K562 (cell line): ENCODE data around the gene MRPL19. TPM values are rescaled to one million over a fixed set of nuclear protein-coding genes. Genes with fewer than 3 reads are reported as not detected.

Source experiments
- ARNT ChIP-seq, 2 experiments: fragments of 450-650 bp; IDR thresholded peaks; 2 replicates each; pipeline ENCODE4 v1.6.1; 2016; ENCODE audit warnings: mild to moderate bottlenecking in 1 of 2
- FUS ChIP-seq: fragments of 200-400 bp; formaldehyde crosslinking; optimal IDR thresholded peaks from 2 replicates; pipeline ENCODE3; 2017; ENCODE audit warnings: low read depth, low read length
- JUN ChIP-seq, 2 experiments: sonication (generic) in 1 of 2; formaldehyde crosslinking in 1 of 2; IDR thresholded peaks; 2 replicates each; pipeline versions ENCODE4 v1.6.1 to v1.8.0; 2012 to 2022; ENCODE audit warnings: borderline replicate concordance in 2 of 2, mild to moderate bottlenecking in 2 of 2, improper control_type of control experiment in 1 of 2, low read depth in 1 of 2, low read length in 1 of 2, missing genetic modification reagents in 1 of 2
- NRF1 ChIP-seq, 2 experiments: fragments of 450-650 bp; IDR thresholded peaks in 1 of 2; conservative IDR thresholded peaks in 1 of 2; 2 replicates each; pipeline ENCODE4 v1.6.1; 2014; ENCODE audit warnings: mild to moderate bottlenecking in 2 of 2
- POLR2H ChIP-seq: IDR thresholded peaks from 2 replicates; pipeline ENCODE4 v1.6.1; 2016; ENCODE audit warnings: missing genetic modification characterization, low read depth, mild to moderate bottlenecking, control low read depth, missing compliant biosample characterization, moderate library complexity
- RBFOX2 ChIP-seq: fragments of 200-400 bp; formaldehyde crosslinking; IDR thresholded peaks from 2 replicates; pipeline ENCODE4 v1.6.1; 2017; ENCODE audit warnings: low read depth, mild to moderate bottlenecking, low read length, moderate library complexity
- SIX5 ChIP-seq, 2 experiments: IDR thresholded peaks; 2 replicates each; pipeline ENCODE4 v1.6.1; 2011; ENCODE audit warnings: low read length in 2 of 2, borderline replicate concordance in 1 of 2, low read depth in 1 of 2, mild to moderate bottlenecking in 1 of 2, moderate library complexity in 1 of 2; ENCODE audit not compliant: insufficient read depth in 1 of 2
- SMAD4 ChIP-seq: fragments of 250-450 bp; sonication (Bioruptor Pico); conservative IDR thresholded peaks from 2 replicates; pipeline ENCODE4 v1.8.0; 2021; ENCODE audit warnings: inconsistent platforms, mild to moderate bottlenecking, moderate library complexity
- SREBF1 ChIP-seq: fragments of 150-350 bp; IDR thresholded peaks from 2 replicates; pipeline ENCODE4 v1.6.1; 2014; ENCODE audit warnings: antibody characterized with exemption, low read depth, low read length, borderline replicate concordance
- STAG1 ChIP-seq: sonication (generic); formaldehyde crosslinking; IDR thresholded peaks from 2 replicates; pipeline ENCODE4 v1.5.0; 2020; ENCODE audit warnings: missing genetic modification reagents, borderline replicate concordance
- TAF15 ChIP-seq: fragments of 200-400 bp; formaldehyde crosslinking; IDR thresholded peaks from 2 replicates; pipeline ENCODE4 v1.6.1; 2017; ENCODE audit warnings: mild to moderate bottlenecking, low read depth, low read length, moderate library complexity
- TOE1 ChIP-seq, 2 experiments: fragments of 450-650 bp in 1 of 2; sonication (generic) in 1 of 2; formaldehyde crosslinking in 1 of 2; IDR thresholded peaks; 2 replicates each; pipeline versions ENCODE4 v1.7.1 to v1.8.0; 2016 to 2022; ENCODE audit warnings: borderline replicate concordance in 2 of 2, mild to moderate bottlenecking in 2 of 2, antibody characterized with exemption in 1 of 2, inconsistent platforms in 1 of 2, low read depth in 1 of 2, missing genetic modification reagents in 1 of 2, moderate library complexity in 1 of 2
- YY1 ChIP-seq, 3 experiments: IDR thresholded peaks; 2 replicates each; pipeline ENCODE4 v1.6.1; 2011; ENCODE audit warnings: low read length in 2 of 3, mild to moderate bottlenecking in 2 of 3, moderate library complexity in 2 of 3, borderline replicate concordance in 1 of 3, control low read depth in 1 of 3, low read depth in 1 of 3; ENCODE audit not compliant: insufficient read depth in 3 of 3, insufficient replicate concordance in 2 of 3, control insufficient read depth in 1 of 3, insufficient read length in 1 of 3; ENCODE audit errors: extremely low read depth in 1 of 3
- ZBTB9 ChIP-seq: fragments of 450-650 bp; formaldehyde crosslinking; IDR thresholded peaks from 2 replicates; pipeline ENCODE4 v1.4.0; 2020; ENCODE audit warnings: mild to moderate bottlenecking, moderate library complexity
- ZNF311 ChIP-seq: fragments of 250-450 bp; sonication (Bioruptor Pico); IDR thresholded peaks from 2 replicates; pipeline ENCODE4 v1.4.0; 2020; ENCODE audit warnings: mild to moderate bottlenecking, moderate library complexity
- polyA plus RNA-seq, 8 experiments: library from polyadenylated mRNA; depleted of rRNA in 4 of 8; stranded (reverse) in 5 of 8; unstranded in 3 of 8; fragments of >200 nt; fragmentation: Nextera tagmentation in 2 of 8; fragmentation: Illumina TruSeq in 1 of 8; extraction: Ambion mirVana in 2 of 8; extraction: Trizol in 1 of 8; gene quantifications; 2 replicates each; pipeline versions ENCODE4 v1.2.1 to v1.2.3, GENCODE V29; 2011 to 2014; ENCODE audit warnings: inconsistent platforms in 1 of 8, missing spikeins in 1 of 8
- total RNA-seq, 7 experiments: library from RNA; depleted of rRNA in 6 of 7; stranded (reverse); fragments of >200 nt in 6 of 7; fragmentation: Illumina TruSeq in 2 of 7; extraction: Trizol in 2 of 7; gene quantifications; 2 replicates each; pipeline versions ENCODE4 v1.2.1 to v1.2.3, GENCODE V29; 2011 to 2021; ENCODE audit warnings: low replicate concordance in 1 of 7
- TF ChIP-seq, protein P1 (sequence below): sonication (generic); formaldehyde crosslinking; IDR thresholded peaks from 2 replicates; pipeline ENCODE4 v1.8.0; 2022; ENCODE audit warnings: mild to moderate bottlenecking, missing genetic modification reagents, borderline replicate concordance
- TF ChIP-seq, protein P2 (sequence below): fragments of 450-650 bp; formaldehyde crosslinking; IDR thresholded peaks from 2 replicates; pipeline ENCODE4 v1.4.0; 2020; ENCODE audit warnings: mild to moderate bottlenecking, mixed read lengths
- TF ChIP-seq, protein P3 (sequence below): fragments of 250-450 bp; sonication (Bioruptor Pico); IDR thresholded peaks from 2 replicates; pipeline ENCODE4 v1.4.0; 2020

The MRPL19 gene
- total and polyA plus RNA-seq, 9 of the 15 experiments (the other 6 are each of a cell fraction or from before 2014, with no cell fraction given): 9.7 to 65.9 (median 56.1) TPM

- TF ChIP-seq TAF15: no peak
- peak in 1 of 2 experiments; percentile 18; a peak in 1 of 4 replicates for TF ChIP-seq SIX5 (IDR thresholded peaks at IDR 0.05; ENCODE audit: borderline replicate concordance in 1 of 2, insufficient read depth in 1 of 2, low read depth in 1 of 2, low read length in 2 of 2)
- TF ChIP-seq, protein P1, sequence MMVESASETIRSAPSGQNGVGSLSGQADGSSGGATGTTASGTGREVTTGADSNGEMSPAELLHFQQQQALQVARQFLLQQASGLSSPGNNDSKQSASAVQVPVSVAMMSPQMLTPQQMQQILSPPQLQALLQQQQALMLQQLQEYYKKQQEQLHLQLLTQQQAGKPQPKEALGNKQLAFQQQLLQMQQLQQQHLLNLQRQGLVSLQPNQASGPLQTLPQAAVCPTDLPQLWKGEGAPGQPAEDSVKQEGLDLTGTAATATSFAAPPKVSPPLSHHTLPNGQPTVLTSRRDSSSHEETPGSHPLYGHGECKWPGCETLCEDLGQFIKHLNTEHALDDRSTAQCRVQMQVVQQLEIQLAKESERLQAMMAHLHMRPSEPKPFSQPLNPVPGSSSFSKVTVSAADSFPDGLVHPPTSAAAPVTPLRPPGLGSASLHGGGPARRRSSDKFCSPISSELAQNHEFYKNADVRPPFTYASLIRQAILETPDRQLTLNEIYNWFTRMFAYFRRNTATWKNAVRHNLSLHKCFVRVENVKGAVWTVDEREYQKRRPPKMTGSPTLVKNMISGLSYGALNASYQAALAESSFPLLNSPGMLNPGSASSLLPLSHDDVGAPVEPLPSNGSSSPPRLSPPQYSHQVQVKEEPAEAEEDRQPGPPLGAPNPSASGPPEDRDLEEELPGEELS: peak; percentile 98
- TF ChIP-seq ARNT (IDR thresholded peaks at IDR 0.05): peak in 1 of 2 experiments; percentile 2; a peak in 1 of 4 replicates
- TF ChIP-seq ZBTB9: no peak
- peak; percentile 32; the same call in 1 of the 2 replicates for TF ChIP-seq TOE1 (IDR thresholded peaks at IDR 0.05; ENCODE audit: borderline replicate concordance)
- TF ChIP-seq TOE1 (CRISPR knock-in tag; IDR thresholded peaks at IDR 0.05; ENCODE audit: borderline replicate concordance, low read depth): 0 out of 2 replicates have a peak, but pooled peaks have one; percentile 75
- TF ChIP-seq RBFOX2: peak; percentile 99
- TF ChIP-seq POLR2H (tag): no peak; the same call in none of the 2 replicates
- TF ChIP-seq ZNF311 (CRISPR knock-in tag): no peak
- TF ChIP-seq YY1 (IDR thresholded peaks at IDR 0.05; ENCODE audit: borderline replicate concordance in 1 of 3, control insufficient read depth in 1 of 3, extremely low read depth in 1 of 3, insufficient read depth in 3 of 3, insufficient read length in 1 of 3, insufficient replicate concordance in 2 of 3, low read depth in 1 of 3, low read length in 2 of 3): peak; percentile 37 to 94 (median 87)
- peak; percentile 84 to 86 for TF ChIP-seq NRF1 (conservative IDR thresholded peaks at IDR 0.05 in 1 of 2, IDR thresholded peaks at IDR 0.05 in 1 of 2)
- peak; percentile 77 for TF ChIP-seq SMAD4 (CRISPR knock-in tag)
- peak; percentile 48; the same call in 1 of the 2 replicates for TF ChIP-seq JUN (IDR thresholded peaks at IDR 0.05; ENCODE audit: borderline replicate concordance, low read depth, low read length)
- peak; percentile 96 for TF ChIP-seq JUN (CRISPR knock-in tag; IDR thresholded peaks at IDR 0.05; ENCODE audit: borderline replicate concordance)
- peak; percentile 91 for TF ChIP-seq FUS
- TF ChIP-seq, protein P2, sequence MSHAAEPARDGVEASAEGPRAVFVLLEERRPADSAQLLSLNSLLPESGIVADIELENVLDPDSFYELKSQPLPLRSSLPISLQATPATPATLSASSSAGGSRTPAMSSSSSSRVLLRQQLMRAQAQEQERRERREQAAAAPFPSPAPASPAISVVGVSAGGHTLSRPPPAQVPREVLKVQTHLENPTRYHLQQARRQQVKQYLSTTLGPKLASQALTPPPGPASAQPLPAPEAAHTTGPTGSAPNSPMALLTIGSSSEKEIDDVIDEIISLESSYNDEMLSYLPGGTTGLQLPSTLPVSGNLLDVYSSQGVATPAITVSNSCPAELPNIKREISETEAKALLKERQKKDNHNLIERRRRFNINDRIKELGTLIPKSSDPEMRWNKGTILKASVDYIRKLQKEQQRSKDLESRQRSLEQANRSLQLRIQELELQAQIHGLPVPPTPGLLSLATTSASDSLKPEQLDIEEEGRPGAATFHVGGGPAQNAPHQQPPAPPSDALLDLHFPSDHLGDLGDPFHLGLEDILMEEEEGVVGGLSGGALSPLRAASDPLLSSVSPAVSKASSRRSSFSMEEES (CRISPR knock-in tag): no peak
- TF ChIP-seq STAG1 (CRISPR knock-in tag): no peak
- no peak for TF ChIP-seq SREBF1
- TF ChIP-seq, protein P3, sequence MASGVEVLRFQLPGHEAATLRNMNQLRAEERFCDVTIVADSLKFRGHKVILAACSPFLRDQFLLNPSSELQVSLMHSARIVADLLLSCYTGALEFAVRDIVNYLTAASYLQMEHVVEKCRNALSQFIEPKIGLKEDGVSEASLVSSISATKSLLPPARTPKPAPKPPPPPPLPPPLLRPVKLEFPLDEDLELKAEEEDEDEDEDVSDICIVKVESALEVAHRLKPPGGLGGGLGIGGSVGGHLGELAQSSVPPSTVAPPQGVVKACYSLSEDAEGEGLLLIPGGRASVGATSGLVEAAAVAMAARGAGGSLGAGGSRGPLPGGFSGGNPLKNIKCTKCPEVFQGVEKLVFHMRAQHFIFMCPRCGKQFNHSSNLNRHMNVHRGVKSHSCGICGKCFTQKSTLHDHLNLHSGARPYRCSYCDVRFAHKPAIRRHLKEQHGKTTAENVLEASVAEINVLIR (CRISPR knock-in tag): no peak
These were observed 64.1 kb downstream of the MRPL19 start, which contains the start of gene GCFC2 (continued) for GRCh38 chr2:75710577-75711253.
